ENCODE measurements around the gene CAMTA1. TPM values are rescaled to one million over a fixed set of nuclear protein-coding genes. Genes with fewer than 3 reads are reported as not detected.

The CAMTA1 gene
- total RNA-seq, 1 experiment from 2014 or later: 60.0 TPM

- Histone ChIP-seq H3K36me3 (ENCODE audit: control insufficient read depth, insufficient read depth, low read length) (no peaks in the 10 kb centered on the region), H3K9me3 (no peaks in the 10 kb centered on the region), H3K4me1 (no peaks in the 10 kb centered on the region), H3K27me3 (replicated peaks; ENCODE audit: control insufficient read depth, insufficient read depth, low read length) (no peaks in the 10 kb centered on the region; the same call in none of the 2 replicates), H3K4me3 (ENCODE audit: low read depth, low read length) (no peak overlapping the region)
- no peaks in the 10 kb centered on the region for H3K36me3 Mint-ChIP-seq (ENCODE audit: insufficient read depth, unreplicated experiment)
- no peaks in the 10 kb centered on the region for H3K9me3 Mint-ChIP-seq (ENCODE audit: unreplicated experiment)
- no peak overlapping the region for H3K27ac Mint-ChIP-seq (ENCODE audit: unreplicated experiment)
- intact Hi-C loops (cut with micrococcal nuclease; ENCODE audit: unreplicated experiment): no loop called here
- BruUV-seq (replicated peaks): no TSS peak
- no peak for DNase-seq
- H3K4me1 Mint-ChIP-seq (ENCODE audit: low read depth, unreplicated experiment): no peaks in the 10 kb centered on the region
- ChIA-PET POLR2A (no interaction called here), CTCF (no interaction called here)
- no peak for TF ChIP-seq CTCF (IDR thresholded peaks at IDR 0.05; ENCODE audit: insufficient read depth in 1 of 2, low read depth in 1 of 2, low read length in 1 of 2, severe bottlenecking in 1 of 2, unreplicated experiment in 1 of 2)
- peaks cover 42% of the 10 kb centered on the region for H3K27me3 Mint-ChIP-seq (ENCODE audit: insufficient read depth, unreplicated experiment)
- H3K4me3 Mint-ChIP-seq (ENCODE audit: unreplicated experiment): no peak overlapping the region
These were observed 222.6 kb downstream of the CAMTA1 start for GRCh38 chr1:7007902-7008301.

- Mint-ChIP-seq H3K27me3 (ENCODE audit: insufficient read depth, unreplicated experiment) (peaks cover 43% of the 10 kb centered on the region), H3K27ac (ENCODE audit: unreplicated experiment) (no peak overlapping the region), H3K4me1 (ENCODE audit: low read depth, unreplicated experiment) (no peaks in the 10 kb centered on the region), H3K36me3 (ENCODE audit: insufficient read depth, unreplicated experiment) (no peaks in the 10 kb centered on the region), H3K9me3 (ENCODE audit: unreplicated experiment) (no peaks in the 10 kb centered on the region), H3K4me3 (ENCODE audit: unreplicated experiment) (no peak overlapping the region)
- ChIA-PET CTCF (no interaction called here), POLR2A (no interaction called here)
- Histone ChIP-seq H3K4me1 (no peaks in the 10 kb centered on the region), H3K27me3 (replicated peaks; ENCODE audit: control insufficient read depth, insufficient read depth, low read length) (no peaks in the 10 kb centered on the region; the same call in none of the 2 replicates), H3K36me3 (ENCODE audit: control insufficient read depth, insufficient read depth, low read length) (no peaks in the 10 kb centered on the region), H3K9me3 (no peaks in the 10 kb centered on the region), H3K4me3 (ENCODE audit: low read depth, low read length) (no peak overlapping the region)
- no peak for TF ChIP-seq CTCF (IDR thresholded peaks at IDR 0.05; ENCODE audit: insufficient read depth in 1 of 2, low read depth in 1 of 2, low read length in 1 of 2, severe bottlenecking in 1 of 2, unreplicated experiment in 1 of 2)
- DNase-seq: no peak
- intact Hi-C loops (cut with micrococcal nuclease; ENCODE audit: unreplicated experiment): no loop called here
- BruUV-seq (replicated peaks): no TSS peak
These were observed 223.1 kb downstream of the CAMTA1 start for GRCh38 chr1:7008331-7008730.

- DNase-seq: no peak
- Histone ChIP-seq H3K4me1 (no peaks in the 10 kb centered on the region), H3K4me3 (ENCODE audit: low read depth, low read length) (no peak overlapping the region), H3K27me3 (replicated peaks; ENCODE audit: control insufficient read depth, insufficient read depth, low read length) (no peaks in the 10 kb centered on the region; the same call in none of the 2 replicates), H3K9me3 (no peaks in the 10 kb centered on the region), H3K36me3 (ENCODE audit: control insufficient read depth, insufficient read depth, low read length) (no peaks in the 10 kb centered on the region)
- H3K9me3 Mint-ChIP-seq (ENCODE audit: unreplicated experiment): no peaks in the 10 kb centered on the region
- H3K27ac Mint-ChIP-seq (ENCODE audit: unreplicated experiment): no peak overlapping the region
- no peaks in the 10 kb centered on the region for H3K4me1 Mint-ChIP-seq (ENCODE audit: low read depth, unreplicated experiment)
- no TSS peak for BruUV-seq (replicated peaks)
- no peaks in the 10 kb centered on the region for H3K36me3 Mint-ChIP-seq (ENCODE audit: insufficient read depth, unreplicated experiment)
- no peak overlapping the region for H3K4me3 Mint-ChIP-seq (ENCODE audit: unreplicated experiment)
- H3K27me3 Mint-ChIP-seq (ENCODE audit: insufficient read depth, unreplicated experiment): peaks cover 43% of the 10 kb centered on the region
- TF ChIP-seq CTCF (IDR thresholded peaks at IDR 0.05; ENCODE audit: insufficient read depth in 1 of 2, low read depth in 1 of 2, low read length in 1 of 2, severe bottlenecking in 1 of 2, unreplicated experiment in 1 of 2): no peak
- ChIA-PET CTCF (no interaction called here), POLR2A (no interaction called here)
- intact Hi-C loops (cut with micrococcal nuclease; ENCODE audit: unreplicated experiment): no loop called here
These were observed 223.9 kb downstream of the CAMTA1 start for GRCh38 chr1:7008975-7009740.
